H7 (cell line): ENCODE data around the gene PTPRB. TPM values are rescaled to one million over a fixed set of nuclear protein-coding genes. Genes with fewer than 3 reads are reported as not detected.

ENCODE experiments used
- DNase-seq: peaks from one replicate; pipeline ENCODE4 v3.0.0; 2012
- H3K27me3 ChIP-seq: 2 replicates; pipeline ENCODE4 v1.6.0; 2011; ENCODE audit warnings: mild to moderate bottlenecking, low read length; ENCODE audit not compliant: control insufficient read depth, insufficient read depth
- H3K36me3 ChIP-seq: replicated peaks from 2 replicates; pipeline ENCODE4 v1.5.1; 2011; ENCODE audit warnings: low read length; ENCODE audit not compliant: control insufficient read depth, insufficient read depth
- H3K4me3 ChIP-seq: 2 replicates; pipeline ENCODE4 v1.5.1; 2011; ENCODE audit warnings: low read depth, mild to moderate bottlenecking, control low read depth, low read length, moderate library complexity; ENCODE audit not compliant: insufficient read depth
- total RNA-seq: library from RNA; depleted of rRNA; stranded (reverse); fragments of >200 nt; shearing (Covaris generic); gene quantifications from 2 replicates; pipeline ENCODE4 v1.2.3, GENCODE V29; 2014

Gene PTPRB
- total RNA-seq, 1 experiment from 2014 or later = 0.62 TPM

- no peak for DNase-seq
- Histone ChIP-seq H3K36me3 (no peaks in the 10 kb centered on the region), H3K4me3 (no peak overlapping the region), H3K27me3 (no peaks in the 10 kb centered on the region)
Measured at GRCh38 chr12:70556179-70556869, 80.9 kb downstream of the PTPRB start.

DNA sequence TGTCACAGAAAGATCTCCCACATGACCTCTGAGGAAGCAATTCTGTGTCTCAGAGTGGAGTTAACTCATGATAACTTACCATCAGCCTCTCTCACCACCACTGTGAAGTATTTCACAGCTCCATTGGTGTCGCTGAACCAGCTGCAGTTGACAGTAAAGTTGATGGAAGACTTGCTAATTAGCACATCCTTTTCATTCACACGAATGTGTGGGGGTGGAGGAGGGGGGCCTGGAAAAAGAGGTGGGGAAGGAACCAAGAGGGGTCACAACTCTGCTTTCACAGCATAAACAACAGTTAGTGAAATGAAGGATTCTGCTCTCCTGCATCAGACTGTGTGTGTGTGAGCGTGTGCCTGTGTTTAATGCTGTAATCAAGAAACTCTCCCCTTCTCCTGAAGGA lies 82.1 kb downstream of the PTPRB start:
- Histone ChIP-seq H3K36me3 (no peaks in the 10 kb centered on the region), H3K4me3 (no peak overlapping the region), H3K27me3 (no peaks in the 10 kb centered on the region)
- DNase-seq = no peak

DNA sequence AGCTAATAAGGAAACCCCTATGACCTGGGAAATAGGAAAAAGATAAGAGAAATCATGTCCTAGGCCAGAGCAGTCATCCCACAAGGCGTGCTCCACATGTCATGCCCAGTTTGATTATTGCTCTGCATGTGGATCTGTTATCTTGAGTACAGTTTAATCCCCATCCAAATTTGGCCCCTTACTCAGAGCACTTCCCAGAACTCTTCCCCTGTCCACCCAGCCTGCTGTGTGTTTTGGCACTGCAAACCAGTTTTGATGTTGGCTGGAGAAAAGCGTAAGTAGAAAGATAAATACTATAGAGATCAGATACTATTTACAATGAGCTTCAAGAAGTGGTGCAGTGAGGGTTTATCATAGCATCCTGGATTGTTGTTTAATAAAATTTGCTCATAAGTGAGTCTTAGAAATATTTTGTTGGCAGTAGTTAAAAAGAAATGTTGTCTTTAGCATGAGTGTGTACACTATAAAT lies 83.8 kb downstream of the PTPRB start:
- no peak for DNase-seq
- H3K27me3 ChIP-seq = no peaks in the 10 kb centered on the region
- no peaks in the 10 kb centered on the region for H3K36me3 ChIP-seq
- no peak overlapping the region for H3K4me3 ChIP-seq

DNA sequence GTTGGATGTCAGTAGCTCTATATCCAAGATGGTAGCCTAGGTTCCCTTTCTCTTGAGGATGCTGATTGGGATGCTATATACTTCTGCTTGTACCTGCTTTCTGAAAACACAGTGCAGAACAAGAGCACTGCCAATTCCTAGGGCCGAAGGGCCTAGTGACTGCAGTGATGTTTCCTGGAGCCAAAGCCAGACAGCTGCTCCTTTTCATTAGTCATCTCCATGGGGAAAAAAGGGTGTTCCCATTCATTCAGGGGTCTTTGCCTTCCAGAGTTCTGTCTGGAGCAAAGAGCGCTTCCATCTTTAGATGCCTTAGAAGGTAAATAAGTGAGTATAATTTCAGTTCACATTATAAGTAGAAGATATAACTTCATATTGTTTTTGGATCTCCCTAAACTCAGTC lies 85.5 kb downstream of the PTPRB start:
- no peak for DNase-seq
- no peaks in the 10 kb centered on the region for H3K27me3 ChIP-seq
- H3K4me3 ChIP-seq = no peak overlapping the region
- H3K36me3 ChIP-seq = no peaks in the 10 kb centered on the region

- no peaks in the 10 kb centered on the region for H3K27me3 ChIP-seq
- no peaks in the 10 kb centered on the region for H3K36me3 ChIP-seq
- no peak for DNase-seq
- no peak overlapping the region for H3K4me3 ChIP-seq
Measured at GRCh38 chr12:70550180-70550577, 87.0 kb downstream of the PTPRB start.

DNA sequence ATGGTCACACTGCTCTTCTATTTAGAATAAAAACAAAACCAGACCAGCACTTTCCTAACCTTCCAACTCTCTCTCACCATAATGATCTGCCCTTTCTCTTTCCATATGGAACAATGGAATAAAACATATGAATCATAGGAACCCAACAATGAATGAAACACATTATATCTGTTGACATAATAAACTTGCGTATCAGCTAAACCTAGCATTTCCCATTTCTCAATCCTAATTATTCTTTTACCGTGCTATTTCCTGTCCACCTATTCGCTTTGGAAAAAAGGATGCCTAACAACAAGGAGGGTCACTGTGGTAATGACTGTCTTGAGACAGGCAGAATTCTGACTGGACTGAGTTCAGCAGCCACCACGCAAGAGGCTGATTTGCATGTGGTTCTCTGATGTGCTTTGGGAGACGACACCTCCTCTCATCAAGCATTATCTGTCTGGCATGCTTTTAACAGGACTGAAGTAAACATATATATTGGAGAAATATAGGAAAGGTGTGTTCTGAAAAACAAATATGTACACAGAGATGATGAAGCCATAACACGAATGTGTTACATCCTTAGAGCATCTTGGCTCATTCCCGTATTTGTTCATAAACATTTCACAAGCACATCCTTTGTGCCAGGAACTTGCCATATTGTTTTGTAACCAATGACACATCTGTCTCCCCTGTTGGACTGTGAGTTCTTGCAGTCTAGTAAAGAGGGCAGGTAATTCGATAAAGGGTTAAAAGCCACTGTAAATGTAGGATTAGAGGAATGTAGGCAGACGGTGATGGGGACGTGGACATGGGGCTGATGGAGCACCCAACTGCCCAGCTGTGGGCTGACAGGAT lies 87.7 kb downstream of the PTPRB start:
- Histone ChIP-seq H3K4me3 (no peak overlapping the region), H3K36me3 (no peaks in the 10 kb centered on the region), H3K27me3 (no peaks in the 10 kb centered on the region)
- no peak for DNase-seq

DNA sequence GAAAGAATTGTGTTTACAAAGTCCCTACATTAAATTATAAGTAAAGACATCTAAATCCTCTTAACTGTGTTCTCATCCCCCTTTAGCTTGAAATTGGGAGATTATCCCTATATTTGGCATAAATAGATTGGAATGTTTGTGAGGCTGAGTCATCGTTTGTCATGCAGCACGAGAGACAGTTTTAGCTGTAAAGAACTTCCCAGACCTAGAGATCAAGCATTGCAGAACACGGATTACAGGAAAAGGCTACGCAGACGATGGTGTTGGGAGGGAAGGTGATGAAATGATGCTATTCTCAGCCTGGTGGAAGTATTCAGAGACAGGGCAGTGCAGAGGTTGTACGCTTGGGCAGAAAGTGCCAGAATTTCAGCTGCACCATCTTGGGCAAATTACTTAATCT lies 93.8 kb downstream of the PTPRB start:
- H3K27me3 ChIP-seq = no peaks in the 10 kb centered on the region
- no peaks in the 10 kb centered on the region for H3K36me3 ChIP-seq
- no peak overlapping the region for H3K4me3 ChIP-seq
- no peak for DNase-seq

DNA sequence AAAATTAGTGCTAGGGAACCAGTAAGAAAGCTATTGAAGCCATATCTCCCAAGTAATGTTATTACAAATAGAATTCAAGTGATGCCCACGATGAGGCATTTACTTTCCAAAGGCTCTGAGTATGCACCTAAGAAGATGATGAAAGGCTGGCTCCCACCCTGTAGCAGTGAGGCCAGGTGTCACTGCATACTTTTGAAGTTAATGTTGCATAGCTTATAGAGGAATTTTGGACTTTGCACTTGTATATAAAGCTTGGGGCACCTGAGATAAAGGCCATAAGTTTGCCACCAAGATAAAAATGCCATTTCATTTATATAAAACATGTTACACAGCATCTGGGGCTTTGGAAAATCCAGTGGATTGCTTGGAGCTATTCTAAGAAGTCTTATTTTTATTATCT lies 96.2 kb downstream of the PTPRB start:
- Histone ChIP-seq H3K27me3 (no peaks in the 10 kb centered on the region), H3K4me3 (no peak overlapping the region), H3K36me3 (no peaks in the 10 kb centered on the region)
- no peak for DNase-seq

DNA sequence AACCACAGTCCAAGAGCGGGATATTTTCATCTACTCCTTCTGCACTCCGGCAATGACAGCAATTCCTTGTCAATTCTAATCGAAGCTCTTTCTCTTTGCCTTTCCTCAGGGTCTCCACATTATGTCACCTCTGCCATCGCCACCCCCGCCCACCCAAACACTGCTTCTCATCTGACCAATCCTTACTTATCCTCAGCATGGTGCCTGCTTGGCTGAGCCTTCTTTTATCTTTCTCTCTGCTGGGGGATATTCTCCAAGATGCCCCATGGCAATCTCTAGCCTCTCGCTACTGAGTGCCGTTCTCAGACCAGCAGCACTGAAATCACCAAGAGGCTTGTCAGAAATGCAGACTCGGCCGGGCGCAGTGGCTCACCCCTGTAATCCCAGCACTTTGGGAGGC lies 100.6 kb downstream of the PTPRB start:
- no peak for DNase-seq
- Histone ChIP-seq H3K4me3 (no peak overlapping the region), H3K27me3 (no peaks in the 10 kb centered on the region), H3K36me3 (no peaks in the 10 kb centered on the region)

GRCh38 chr12:70535896-70536374 lies 101.3 kb downstream of the PTPRB start:
- no peak for DNase-seq

GRCh38 chr12:70534466-70534865 lies 102.8 kb downstream of the PTPRB start:
- no peak for DNase-seq
- Histone ChIP-seq H3K27me3 (no peaks in the 10 kb centered on the region), H3K4me3 (no peak overlapping the region), H3K36me3 (no peaks in the 10 kb centered on the region)

More at GRCh38 chr12:70535896-70536374, 101.3 kb downstream of the PTPRB start:
- Histone ChIP-seq H3K36me3 (no peaks in the 10 kb centered on the region), H3K27me3 (no peaks in the 10 kb centered on the region), H3K4me3 (no peak overlapping the region)

GRCh38 chr12:70529647-70530046 lies 107.6 kb downstream of the PTPRB start:
- DNase-seq = no peak
- H3K4me3 ChIP-seq = no peak overlapping the region
- no peaks in the 10 kb centered on the region for H3K27me3 ChIP-seq
- H3K36me3 ChIP-seq = no peaks in the 10 kb centered on the region

- no peak for DNase-seq
- Histone ChIP-seq H3K36me3 (no peaks in the 10 kb centered on the region), H3K4me3 (no peak overlapping the region), H3K27me3 (no peaks in the 10 kb centered on the region)
Measured at GRCh38 chr12:70520847-70521246, 116.4 kb downstream of the PTPRB start.

GRCh38 chr12:70513426-70513825 lies 123.8 kb downstream of the PTPRB start:
- H3K27me3 ChIP-seq = no peaks in the 10 kb centered on the region
- H3K4me3 ChIP-seq = no peak overlapping the region
- no peak for DNase-seq
- no peaks in the 10 kb centered on the region for H3K36me3 ChIP-seq

GRCh38 chr12:70508178-70508577 lies 129.1 kb downstream of the PTPRB start:
- no peak overlapping the region for H3K4me3 ChIP-seq
- no peak for DNase-seq
- H3K27me3 ChIP-seq = no peaks in the 10 kb centered on the region; the same call in 1 of the 2 replicates
- H3K36me3 ChIP-seq = no peaks in the 10 kb centered on the region
